ENCODE results near the gene SLC12A9. TPM values are rescaled to one million over a fixed set of nuclear protein-coding genes. Genes with fewer than 3 reads are reported as not detected.

The SLC12A9 gene
- total and polyA plus RNA-seq, 2 of the 8 experiments (the other 6 are each of a cell fraction or from before 2014, with no cell fraction given) = 31.4 to 40.1 TPM

GRCh38 chr7:100914208-100914878 is 61.8 kb downstream of the SLC12A9 start:
- Histone ChIP-seq H3K4me3 (ENCODE audit: extremely low read depth in 1 of 4, insufficient read depth in 2 of 4, low read depth in 3 of 4, low read length in 4 of 4) (no peak overlapping the region), H3K27me3 (replicated peaks in 1 of 4; ENCODE audit: control insufficient read depth in 3 of 4, extremely low read depth in 1 of 4, insufficient read depth in 3 of 4, low read length in 3 of 4) (no peaks in the 10 kb centered on the region), H4K91ac (replicated peaks; ENCODE audit: insufficient read length, low read length) (peak overlapping the region; percentile 2), H3K18ac (ENCODE audit: extremely low read depth, low read length) (no peak overlapping the region), H3K79me2 (ENCODE audit: control insufficient read depth in 1 of 2, insufficient read depth in 2 of 2, low read length in 2 of 2) (no peaks in the 10 kb centered on the region), H3K9me3 (ENCODE audit: insufficient read depth in 2 of 2, low read depth in 1 of 2, low read length in 1 of 2) (no peaks in the 10 kb centered on the region), H3K14ac (ENCODE audit: insufficient read length) (no peak overlapping the region), H3K56ac (replicated peaks; ENCODE audit: insufficient read length, low read depth, low read length) (no peak overlapping the region), H3K23ac (ENCODE audit: insufficient read length) (no peak overlapping the region), H2BK20ac (ENCODE audit: low read length) (no peak overlapping the region), H3K27ac (ENCODE audit: low read depth, low read length) (no peak overlapping the region), H3K23me2 (ENCODE audit: low read depth, low read length) (no peaks in the 10 kb centered on the region; the same call in 1 of the 2 replicates), H3K4ac (replicated peaks; ENCODE audit: insufficient read length, low read depth, low read length) (no peak overlapping the region), H3K9ac (replicated peaks in 1 of 4; ENCODE audit: extremely low read depth in 1 of 4, low read depth in 3 of 4, low read length in 3 of 4) (no peak overlapping the region), H2BK15ac (ENCODE audit: low read length) (peak overlapping the region; percentile 37; the same call in 1 of the 2 replicates), H4K5ac (ENCODE audit: insufficient read length, low read depth, low read length) (no peak overlapping the region), H2AFZ (ENCODE audit: low read length) (peak overlapping the region; percentile 8; the same call in 1 of the 2 replicates), H3K4me2 (ENCODE audit: insufficient read depth in 1 of 2, low read depth in 2 of 2, low read length in 2 of 2) (no peak overlapping the region), H2BK12ac (ENCODE audit: low read depth, low read length) (no peak overlapping the region), H2BK120ac (replicated peaks; ENCODE audit: low read depth, low read length) (no peak overlapping the region), H4K8ac (ENCODE audit: extremely low read depth, insufficient read depth, low read length) (no peak overlapping the region), H4K20me1 (replicated peaks in 1 of 2; ENCODE audit: control insufficient read depth in 1 of 2, insufficient read depth in 2 of 2, low read length in 2 of 2) (no peaks in the 10 kb centered on the region), H3K4me1 (replicated peaks in 1 of 4; ENCODE audit: control insufficient read depth in 3 of 4, insufficient read depth in 4 of 4, low read length in 3 of 4) (peaks cover 0 to 2% (median under 1%) of the 10 kb centered on the region in 4 experiments; a peak in 1 of 7 replicates), H2BK5ac (ENCODE audit: low read depth, low read length) (no peak overlapping the region), H3K36me3 (ENCODE audit: control insufficient read depth in 2 of 4, insufficient read depth in 4 of 4, low read length in 3 of 4) (no peaks in the 10 kb centered on the region), H2AK5ac (ENCODE audit: low read depth, low read length) (no peak overlapping the region), H3K79me1 (ENCODE audit: low read depth, low read length) (no peaks in the 10 kb centered on the region)
- FAIRE-seq = no peak
- DNase-seq (ENCODE audit: low read depth in 1 of 2, low spot score in 2 of 2) = no peak
- ChIA-PET POLR2A (ENCODE audit: partially characterized antibody) (no interaction called here), CTCF (ENCODE audit: partially characterized antibody) (no interaction called here)
- WGBS, 2 experiments (ENCODE audit: extremely low coverage in 1 of 2, insufficient coverage in 1 of 2, insufficient read length in 1 of 2, insufficient replicate concordance in 2 of 2, low coverage in 1 of 2, low lambda C conversion rate in 2 of 2, missing lambda C conversion rate in 1 of 2) = 89% methylated on average over 15 of the region's 15 CpGs; no CpG with 5 or more reads in 1 of the 2 experiments
